Raji (cell line): ENCODE data around the gene PPP5C.

Experiments used
- POLR2A ChIP-seq: IDR thresholded peaks from 2 replicates; pipeline ENCODE4 v1.6.1; 2011; ENCODE audit warnings: low read depth, low read length, control low read depth; ENCODE audit not compliant: insufficient read depth

PPP5C gene

DNA sequence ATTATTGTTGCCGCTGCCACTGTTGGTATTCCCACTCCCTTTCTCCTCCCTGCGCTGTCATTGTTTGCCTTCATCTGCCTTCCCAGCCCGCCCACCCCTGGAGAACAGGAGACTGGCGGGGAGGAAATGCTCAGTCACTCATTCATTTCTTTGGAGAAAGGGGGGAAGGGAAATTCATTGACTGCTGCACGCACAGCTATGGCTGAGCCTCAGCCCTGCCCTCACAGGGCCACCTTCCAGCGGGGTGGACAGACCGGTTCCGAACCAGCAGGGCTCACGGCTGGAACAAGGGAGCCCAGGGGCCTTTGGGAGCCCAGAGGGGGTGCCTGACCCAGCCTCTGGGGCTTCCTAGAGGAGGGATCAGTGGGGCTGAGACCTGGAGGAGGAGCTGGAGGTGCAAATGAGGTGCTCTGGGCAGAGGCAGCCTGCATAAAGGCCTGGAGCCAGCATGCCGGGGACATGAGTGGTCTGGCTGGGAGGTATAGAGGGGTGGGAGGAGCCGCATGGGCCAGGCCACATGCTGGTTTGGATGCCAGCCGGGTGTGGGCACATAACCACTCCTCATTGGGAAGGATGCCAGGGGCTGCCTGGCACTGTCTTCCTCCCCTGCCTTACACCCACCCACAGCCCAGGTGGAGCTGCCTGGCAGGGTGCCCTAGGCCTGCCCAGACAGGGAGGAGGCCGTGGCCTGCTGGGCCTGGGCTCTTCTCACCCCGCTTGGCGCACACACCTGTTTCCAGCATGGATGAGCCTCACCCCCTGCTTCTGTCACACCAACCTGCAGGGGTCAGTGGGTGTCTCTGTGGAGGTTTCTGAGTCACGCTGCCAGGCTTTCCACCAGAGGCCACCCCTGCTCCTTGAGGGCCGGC, 26.8 kb downstream of the PPP5C start:
- TF ChIP-seq POLR2A: no peak

- no peak for TF ChIP-seq POLR2A
Measured at GRCh38 chr19:46374536-46375475, 27.9 kb downstream of the PPP5C start.

DNA sequence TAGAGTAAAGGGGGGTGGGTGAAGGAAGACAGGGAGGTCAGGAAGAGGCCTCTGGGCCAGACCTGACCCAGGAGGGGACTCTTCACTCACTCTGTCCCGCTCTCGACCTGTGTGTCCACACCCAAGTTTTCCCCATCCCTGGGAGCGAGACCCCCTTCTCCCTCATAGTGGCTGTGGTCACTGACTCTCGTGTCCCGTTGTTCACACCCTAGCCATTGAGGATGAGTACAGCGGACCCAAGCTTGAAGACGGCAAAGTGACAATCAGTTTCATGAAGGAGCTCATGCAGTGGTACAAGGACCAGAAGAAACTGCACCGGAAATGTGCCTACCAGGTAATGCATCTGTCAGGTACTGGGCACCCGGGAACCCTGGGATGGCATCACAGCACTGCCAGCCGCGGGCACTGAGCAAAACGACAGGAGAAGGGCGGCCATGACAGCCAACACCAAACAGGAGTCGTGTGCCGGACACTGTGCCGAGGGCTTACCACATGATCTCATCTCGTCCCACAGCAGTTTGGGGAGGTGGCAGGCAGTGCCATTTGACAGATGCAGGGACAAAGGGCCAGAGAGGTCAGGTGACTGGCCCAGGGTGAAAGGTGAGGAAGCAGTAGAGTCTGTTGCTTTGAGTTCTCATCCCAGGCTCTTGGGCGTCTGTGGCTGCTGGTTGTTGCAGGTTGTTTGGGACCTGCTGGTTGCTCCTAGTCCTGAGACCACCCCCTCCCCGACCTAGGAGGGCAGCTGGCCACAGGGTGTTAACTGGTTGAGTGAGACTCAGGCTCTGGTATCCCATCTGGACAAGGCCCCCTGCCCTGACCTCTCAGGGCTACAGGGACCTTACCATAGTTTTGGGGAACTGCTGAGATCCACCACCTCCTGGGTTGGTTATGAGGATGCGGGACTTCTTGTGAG, 29.6 kb downstream of the PPP5C start:
- TF ChIP-seq POLR2A: no peak

DNA sequence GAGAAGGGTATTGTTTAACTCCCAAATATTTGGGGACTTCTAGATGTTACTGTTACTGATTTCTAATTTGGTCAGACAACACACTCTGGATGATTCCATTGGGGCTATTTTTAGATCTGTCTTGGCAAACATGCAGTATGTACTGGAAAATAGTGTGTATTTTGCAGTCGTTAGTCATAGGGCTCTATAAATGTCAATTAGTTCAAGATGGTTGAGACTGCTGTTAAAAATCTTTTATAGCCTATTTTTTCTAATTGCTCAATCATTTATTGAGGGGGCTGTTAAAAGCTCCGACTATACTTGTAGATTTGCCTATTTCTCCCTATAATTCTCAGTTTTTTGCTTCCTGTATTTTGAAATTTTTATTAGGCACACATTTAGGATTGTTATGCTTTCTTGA, 31.4 kb downstream of the PPP5C start:
- no peak for TF ChIP-seq POLR2A

DNA sequence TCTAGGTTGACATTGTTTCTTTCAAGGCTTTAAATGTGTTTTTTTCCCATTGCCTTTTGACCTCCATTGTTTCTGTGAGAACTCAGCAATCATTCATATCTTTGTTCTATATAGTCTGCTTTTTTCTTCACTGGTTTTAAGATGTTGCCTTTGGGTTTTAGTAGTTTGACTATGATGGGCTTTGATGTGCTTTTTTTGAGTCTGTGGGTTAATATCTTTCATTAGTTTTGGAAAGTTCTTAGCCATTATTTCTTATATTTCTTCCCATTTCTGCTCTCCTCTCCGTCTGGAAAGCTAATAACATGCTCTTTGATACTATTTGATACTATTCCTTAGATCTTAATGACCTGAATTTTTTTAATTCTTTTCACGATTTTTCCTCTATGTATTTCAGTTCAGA, 33.8 kb downstream of the PPP5C start:
- no peak for TF ChIP-seq POLR2A

GRCh38 chr19:46381346-46381745, 34.5 kb downstream of the PPP5C start:
- TF ChIP-seq POLR2A: no peak

DNA sequence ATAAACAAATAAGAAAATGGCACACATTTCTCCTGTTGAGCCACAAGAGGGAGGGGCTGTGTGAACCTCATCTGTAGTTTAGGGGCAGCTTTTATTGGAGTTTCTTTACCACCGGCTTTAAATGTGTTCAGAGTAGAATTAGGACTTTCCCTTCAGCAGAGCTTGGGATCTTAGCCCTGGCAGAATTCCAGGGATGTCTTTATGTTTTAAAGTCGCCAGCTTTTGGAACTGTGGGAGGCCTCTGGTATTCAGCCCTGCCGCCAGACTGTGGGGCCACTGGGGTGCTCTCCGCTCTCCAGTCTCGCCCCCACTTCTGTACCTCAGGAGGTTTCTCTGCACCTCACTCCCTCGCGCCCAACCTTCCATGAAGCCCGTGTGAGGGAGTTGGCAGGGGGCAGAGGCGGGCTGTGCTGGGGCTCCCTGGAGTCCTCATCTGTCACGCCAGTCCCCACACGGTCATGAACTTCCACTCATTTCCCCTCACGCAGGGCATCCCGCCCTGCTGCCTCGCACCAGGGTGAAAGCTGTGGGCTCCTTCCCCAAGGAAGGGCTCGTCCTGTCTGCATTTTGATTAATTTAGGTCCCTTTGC, 35.0 kb downstream of the PPP5C start:
- no peak for TF ChIP-seq POLR2A

- no peak for TF ChIP-seq POLR2A
Measured at GRCh38 chr19:46383171-46383815, 36.4 kb downstream of the PPP5C start.

DNA sequence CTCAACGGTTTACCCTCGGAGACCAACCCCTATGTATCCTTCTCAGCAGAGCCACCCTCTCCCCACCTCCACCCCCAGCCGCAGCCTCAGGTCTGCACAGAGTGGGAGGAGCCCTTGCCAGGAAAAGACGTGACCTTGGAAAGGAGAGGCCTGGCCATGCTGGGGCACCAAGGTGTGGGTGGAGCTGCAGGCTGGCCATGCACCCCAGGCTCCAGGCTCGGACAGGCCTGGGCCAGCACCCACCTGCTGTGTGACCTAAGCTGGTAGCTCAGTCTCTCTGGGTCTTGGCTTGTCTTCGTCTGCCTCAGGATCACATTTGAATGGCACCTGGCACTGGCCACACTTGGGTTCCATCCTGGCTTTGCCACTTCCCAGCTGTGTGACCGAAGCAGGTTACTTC, 37.0 kb downstream of the PPP5C start:
- TF ChIP-seq POLR2A: no peak

GRCh38 chr19:46384396-46384795, 37.5 kb downstream of the PPP5C start:
- no peak for TF ChIP-seq POLR2A

DNA sequence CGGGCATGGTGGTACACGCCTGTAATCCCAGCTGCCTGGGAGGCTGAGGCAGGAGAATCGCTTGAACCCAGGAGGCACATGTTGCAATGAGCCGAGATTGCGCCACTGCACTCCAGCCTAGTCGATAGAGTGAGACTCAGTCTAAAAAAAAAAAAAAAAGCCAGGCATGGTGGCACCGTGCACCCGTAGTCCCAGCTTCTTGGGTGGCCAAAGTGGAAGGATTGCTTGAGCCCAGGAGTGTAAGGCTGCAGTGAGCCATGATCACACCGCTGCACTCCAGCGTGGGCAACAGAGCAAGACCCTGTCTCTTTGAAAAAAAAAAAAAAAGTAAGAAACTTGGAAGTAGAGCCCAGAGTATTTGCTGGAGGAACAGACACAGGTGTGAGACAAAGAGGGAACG, 38.7 kb downstream of the PPP5C start:
- no peak for TF ChIP-seq POLR2A

DNA sequence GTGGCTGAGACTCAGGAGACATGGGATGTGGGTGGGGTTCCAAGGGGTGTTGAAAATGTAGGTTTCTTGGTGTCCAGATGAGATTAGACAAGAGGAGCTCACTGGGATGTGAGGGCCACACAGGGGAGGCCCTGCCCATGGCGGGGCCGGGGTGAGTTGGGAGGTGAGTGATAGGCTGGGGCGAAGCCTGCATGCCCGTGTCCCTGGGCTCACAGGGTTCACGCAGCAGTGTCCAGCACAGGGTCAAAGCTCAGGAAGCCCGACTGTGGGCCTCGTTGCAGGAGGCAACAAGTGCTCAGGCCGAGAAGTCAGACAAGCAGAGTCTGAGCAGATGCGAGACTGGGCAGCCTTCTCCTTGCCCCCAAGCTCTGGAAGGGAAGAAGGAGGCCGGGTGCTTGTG, 39.3 kb downstream of the PPP5C start:
- TF ChIP-seq POLR2A: no peak

GRCh38 chr19:46386996-46387712, 40.3 kb downstream of the PPP5C start:
- TF ChIP-seq POLR2A: no peak
